ENCODE data around the gene LPGAT1. TPM values are rescaled to one million over a fixed set of nuclear protein-coding genes. Genes with fewer than 3 reads are reported as not detected.

The LPGAT1 gene
- total RNA-seq, 1 experiment from 2014 or later: 35.7 TPM

- DNase-seq (ENCODE audit: low read depth): no peak
Measured at GRCh38 chr1:211828584-211829342, 1.8 kb downstream of the LPGAT1 start.

- no peak for DNase-seq (ENCODE audit: low read depth)
Measured at GRCh38 chr1:211827051-211827450, 3.5 kb downstream of the LPGAT1 start.

- DNase-seq (ENCODE audit: low read depth): no peak
Measured at GRCh38 chr1:211825980-211826379, 4.6 kb downstream of the LPGAT1 start.

- no peak for DNase-seq (ENCODE audit: low read depth)
Measured at GRCh38 chr1:211822677-211823407, 7.7 kb downstream of the LPGAT1 start.

GRCh38 chr1:211816586-211816985 is 14.0 kb downstream of the LPGAT1 start:
- DNase-seq (ENCODE audit: low read depth): no peak

- DNase-seq (ENCODE audit: low read depth): no peak
Measured at GRCh38 chr1:211814313-211814712, 16.2 kb downstream of the LPGAT1 start.

GRCh38 chr1:211813590-211813989 is 17.0 kb downstream of the LPGAT1 start:
- no peak for DNase-seq (ENCODE audit: low read depth)

GRCh38 chr1:211812584-211812983 is 18.0 kb downstream of the LPGAT1 start:
- no peak for DNase-seq (ENCODE audit: low read depth)

GRCh38 chr1:211811848-211812247 is 18.7 kb downstream of the LPGAT1 start:
- DNase-seq (ENCODE audit: low read depth): no peak

GRCh38 chr1:211811126-211811525 is 19.4 kb downstream of the LPGAT1 start:
- DNase-seq (ENCODE audit: low read depth): no peak

- no peak for DNase-seq (ENCODE audit: low read depth)
Measured at GRCh38 chr1:211808475-211808874, 22.1 kb downstream of the LPGAT1 start.

GRCh38 chr1:211804915-211805314 is 25.6 kb downstream of the LPGAT1 start:
- DNase-seq (ENCODE audit: low read depth): no peak

- no peak for DNase-seq (ENCODE audit: low read depth)
Measured at GRCh38 chr1:211800925-211801607, 29.5 kb downstream of the LPGAT1 start.

GRCh38 chr1:211797994-211798393 is 32.6 kb downstream of the LPGAT1 start:
- DNase-seq (ENCODE audit: low read depth): no peak

GRCh38 chr1:211791979-211792378 is 38.6 kb downstream of the LPGAT1 start:
- DNase-seq (ENCODE audit: low read depth): no peak

- DNase-seq (ENCODE audit: low read depth): no peak
Measured at GRCh38 chr1:211789641-211790464, 40.7 kb downstream of the LPGAT1 start.

GRCh38 chr1:211788626-211789025 is 41.9 kb downstream of the LPGAT1 start:
- DNase-seq (ENCODE audit: low read depth): no peak

- no peak for DNase-seq (ENCODE audit: low read depth)
Measured at GRCh38 chr1:211783897-211784296, 46.7 kb downstream of the LPGAT1 start.

- no peak for DNase-seq (ENCODE audit: low read depth)
Measured at GRCh38 chr1:211783266-211783665, 47.3 kb downstream of the LPGAT1 start.

GRCh38 chr1:211781260-211781659 is 49.3 kb downstream of the LPGAT1 start:
- DNase-seq (ENCODE audit: low read depth): no peak

- no peak for DNase-seq (ENCODE audit: low read depth)
Measured at GRCh38 chr1:211775170-211775569, 55.4 kb downstream of the LPGAT1 start.

GRCh38 chr1:211764701-211765100 is 65.9 kb downstream of the LPGAT1 start:
- no peak for DNase-seq (ENCODE audit: low read depth)

Measured in Daoy (cell line).